HG03575 (cell line): ENCODE data around the gene ALG10.
A peak's percentile ranks its signal among the peaks of the same experiment; 100 is the strongest.
"Not testable (repeated sequence)": the region's sequence is repeated elsewhere in the genome, so short reads cannot be mapped to it uniquely, and the experiment has no call there.

ENCODE experiments used
- ATAC-seq: cut with Tn5 transposase; IDR thresholded peaks from one replicate; pipeline ENCODE4 v1.9.1; 2021; ENCODE audit not compliant: unreplicated experiment, insufficient number of reproducible peaks, low FRiP score; ENCODE audit errors: extremely low read depth

The ALG10 gene, protein sequence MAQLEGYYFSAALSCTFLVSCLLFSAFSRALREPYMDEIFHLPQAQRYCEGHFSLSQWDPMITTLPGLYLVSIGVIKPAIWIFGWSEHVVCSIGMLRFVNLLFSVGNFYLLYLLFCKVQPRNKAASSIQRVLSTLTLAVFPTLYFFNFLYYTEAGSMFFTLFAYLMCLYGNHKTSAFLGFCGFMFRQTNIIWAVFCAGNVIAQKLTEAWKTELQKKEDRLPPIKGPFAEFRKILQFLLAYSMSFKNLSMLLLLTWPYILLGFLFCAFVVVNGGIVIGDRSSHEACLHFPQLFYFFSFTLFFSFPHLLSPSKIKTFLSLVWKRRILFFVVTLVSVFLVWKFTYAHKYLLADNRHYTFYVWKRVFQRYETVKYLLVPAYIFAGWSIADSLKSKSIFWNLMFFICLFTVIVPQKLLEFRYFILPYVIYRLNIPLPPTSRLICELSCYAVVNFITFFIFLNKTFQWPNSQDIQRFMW

DNA sequence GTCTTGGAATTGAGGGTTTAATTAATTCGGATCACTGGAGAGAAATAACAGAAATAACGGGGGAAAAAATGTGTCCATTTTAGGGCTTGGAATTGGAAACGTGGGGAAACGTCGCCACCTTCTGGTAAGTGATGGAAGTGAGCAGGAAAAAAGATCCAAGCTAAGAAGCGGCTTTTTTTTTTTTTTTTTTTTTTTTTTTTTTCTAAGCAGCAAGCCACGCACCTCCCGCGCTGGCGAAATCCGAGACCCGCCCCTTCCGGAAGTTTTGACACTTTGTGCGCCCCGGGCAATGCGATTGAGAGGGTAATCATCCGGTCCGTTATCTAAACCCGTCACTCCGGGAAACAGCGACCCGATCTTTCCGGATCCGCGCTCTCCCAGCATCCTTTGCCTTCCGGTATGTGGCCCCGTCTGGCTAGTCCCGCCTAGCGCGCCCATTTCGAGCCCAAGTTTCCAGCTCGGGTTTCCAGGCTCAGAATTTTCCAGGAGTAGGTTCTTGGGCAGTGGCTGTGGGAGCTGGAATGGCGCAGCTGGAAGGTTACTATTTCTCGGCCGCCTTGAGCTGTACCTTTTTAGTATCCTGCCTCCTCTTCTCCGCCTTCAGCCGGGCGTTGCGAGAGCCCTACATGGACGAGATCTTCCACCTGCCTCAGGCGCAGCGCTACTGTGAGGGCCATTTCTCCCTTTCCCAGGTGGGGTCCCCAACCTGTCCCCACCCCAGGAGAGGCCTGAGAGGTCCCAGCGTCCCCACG lies at the start of gene ALG10:
ALG10 (plus strand) TSS at position 418 of the 752 bp plus-strand sequence; CDS start at position 522, 104 bp downstream.
- peak; percentile 97 for ATAC-seq

GRCh38 chr12:33972884-33973283 lies 49.4 kb upstream of the ALG10 start:
- ATAC-seq: not testable (repeated sequence)

GRCh38 chr12:33977887-33978286 lies 44.4 kb upstream of the ALG10 start:
- no peak for ATAC-seq

DNA sequence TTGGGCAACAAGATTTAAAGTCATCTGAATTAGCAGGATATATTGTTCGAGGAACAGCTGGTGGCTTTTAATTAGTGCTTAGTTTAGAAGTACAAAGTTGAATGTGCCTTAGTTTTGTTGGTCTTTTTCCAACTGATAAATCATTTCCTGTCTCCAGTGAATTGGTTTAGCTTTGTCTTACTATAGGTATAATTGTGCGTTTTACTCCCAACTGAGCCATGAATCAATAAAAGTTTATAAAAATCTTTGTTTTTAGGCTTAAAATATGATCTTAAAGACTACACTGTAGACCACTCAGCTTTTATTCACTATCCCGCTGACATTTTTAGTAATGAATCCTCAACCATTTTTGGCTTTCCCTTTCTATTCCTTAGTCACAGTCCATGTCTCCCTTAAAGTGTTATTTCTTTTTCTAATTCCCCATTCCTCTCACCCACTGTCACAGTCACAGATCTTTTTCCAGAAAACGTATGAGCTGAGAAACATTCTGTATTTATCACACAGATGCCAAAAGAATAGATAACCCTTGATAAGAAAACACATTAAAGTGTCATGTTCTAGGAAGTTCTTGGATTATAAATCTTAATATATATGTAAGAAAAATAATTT lies 34.0 kb upstream of the ALG10 start:
- ATAC-seq: no peak

GRCh38 chr12:33988913-33989312 lies 33.4 kb upstream of the ALG10 start:
- no peak for ATAC-seq

DNA sequence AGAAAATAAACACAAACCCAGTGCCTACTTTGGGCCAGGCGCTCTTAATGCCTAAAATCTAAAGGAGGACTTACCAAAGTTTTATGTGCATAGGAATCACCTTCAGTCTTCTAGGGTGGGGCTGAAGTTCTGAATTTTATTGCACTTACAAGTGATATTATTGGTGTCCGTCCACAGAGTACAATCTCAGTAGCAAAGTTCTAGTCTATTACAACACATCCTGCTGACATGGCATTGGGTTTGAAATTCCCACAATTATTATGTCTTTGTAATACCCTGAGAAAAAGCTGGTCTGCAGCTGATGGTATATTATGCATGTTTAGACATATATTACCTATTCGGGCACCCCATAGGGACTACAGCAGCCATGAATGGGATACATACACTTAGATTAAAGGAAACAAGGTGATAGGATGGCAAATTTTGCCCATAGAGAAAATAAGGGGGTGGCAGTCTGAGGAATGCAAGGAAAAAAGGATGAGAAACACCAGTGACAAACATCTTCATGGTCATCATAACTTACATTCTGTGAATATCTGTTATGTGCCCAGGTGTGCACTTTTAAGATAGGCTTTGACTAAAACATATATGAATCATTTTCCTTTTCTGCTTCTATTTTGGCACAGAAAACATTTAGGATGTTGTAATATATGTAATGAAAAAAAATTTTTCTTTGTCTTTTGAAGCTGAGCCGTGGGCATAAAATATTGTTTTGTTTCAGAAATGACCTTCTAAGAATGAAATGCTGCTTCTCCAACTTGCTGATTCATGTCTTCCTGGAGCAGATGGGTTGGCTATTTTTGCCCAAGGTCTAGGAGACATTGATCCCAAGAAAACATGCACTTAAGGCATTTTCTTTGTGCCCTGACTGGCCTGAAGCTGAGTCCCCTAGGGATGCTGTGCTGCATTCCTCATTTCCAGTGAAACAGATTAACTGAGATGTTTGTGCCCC lies 27.2 kb upstream of the ALG10 start:
- ATAC-seq: no peak

GRCh38 chr12:34008835-34009234 lies 13.5 kb upstream of the ALG10 start:
- ATAC-seq: not testable (repeated sequence)

- ATAC-seq: no peak
These were observed 5.9 kb upstream of the ALG10 start for GRCh38 chr12:34016361-34016760.

DNA sequence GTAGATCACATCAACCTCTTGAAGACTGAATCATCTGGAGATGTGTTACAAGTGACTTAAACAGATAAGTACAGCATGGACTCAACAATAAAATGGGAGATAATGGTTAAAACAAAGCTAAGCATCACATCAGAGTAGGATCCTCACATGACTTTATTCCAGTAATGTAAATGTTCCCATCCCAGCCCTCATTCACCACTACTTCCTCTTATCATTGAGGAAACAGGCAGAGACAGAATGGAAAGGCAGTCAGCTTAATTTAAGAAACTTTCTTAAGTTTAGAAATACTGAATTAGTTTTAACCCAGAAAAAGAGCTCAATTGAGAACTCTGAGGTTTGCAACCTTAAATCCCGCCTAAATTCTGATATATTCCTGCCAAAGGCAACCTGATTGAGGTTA lies 1.2 kb upstream of the ALG10 start:
- ATAC-seq: no peak

GRCh38 chr12:34027661-34028060 lies 5.4 kb downstream of the ALG10 start:
- ATAC-seq: not testable (repeated sequence)

DNA sequence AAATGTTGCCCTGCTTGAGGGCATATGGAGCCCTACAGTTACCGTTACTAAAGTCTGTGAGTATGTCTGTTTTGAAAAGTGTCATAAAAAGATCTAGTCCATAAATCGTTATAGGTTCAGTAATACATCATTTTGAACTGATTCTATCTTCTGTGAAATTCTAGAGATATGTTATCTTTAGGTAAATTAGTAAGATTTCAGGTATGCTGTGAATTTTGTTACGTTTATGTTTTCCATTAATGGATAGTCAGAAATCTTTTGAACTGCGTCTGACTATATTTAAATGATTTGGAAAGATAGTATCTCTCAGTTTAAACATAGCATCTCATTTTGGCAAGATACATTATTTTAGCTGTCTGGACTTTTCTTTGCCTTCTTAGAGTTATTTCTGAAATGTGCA lies 8.3 kb downstream of the ALG10 start:
- no peak for ATAC-seq

DNA sequence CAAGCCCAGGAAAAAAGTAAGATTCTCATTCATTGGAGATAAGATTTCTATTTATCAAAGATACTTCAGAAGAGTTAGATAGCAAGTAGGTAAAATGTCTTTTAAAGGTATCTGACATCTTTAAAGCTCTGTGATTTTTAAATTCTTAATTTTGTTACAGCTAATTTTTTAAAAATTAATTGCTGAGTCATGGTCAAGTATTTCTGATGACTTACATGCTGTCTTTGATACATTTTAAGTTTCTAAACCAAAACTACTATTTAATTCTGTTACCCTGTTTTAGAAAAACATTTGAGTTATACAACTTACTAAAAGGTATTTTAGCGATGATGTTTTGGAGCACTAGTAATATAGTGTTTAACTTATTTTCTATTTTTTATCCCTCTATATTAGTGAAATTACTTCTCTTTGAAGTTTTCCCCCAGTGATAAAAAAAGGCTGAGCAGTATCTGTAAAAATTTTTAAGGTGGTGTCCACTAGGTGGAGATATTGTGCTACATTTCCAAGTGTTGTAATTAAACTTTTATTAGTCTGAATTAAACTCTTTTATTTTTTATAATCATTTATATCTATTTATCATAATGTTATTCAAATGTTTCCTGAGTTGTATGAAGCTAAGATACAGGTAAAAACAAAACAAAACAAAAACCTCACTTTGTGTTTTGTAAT lies 11.5 kb downstream of the ALG10 start:
- no peak for ATAC-seq

DNA sequence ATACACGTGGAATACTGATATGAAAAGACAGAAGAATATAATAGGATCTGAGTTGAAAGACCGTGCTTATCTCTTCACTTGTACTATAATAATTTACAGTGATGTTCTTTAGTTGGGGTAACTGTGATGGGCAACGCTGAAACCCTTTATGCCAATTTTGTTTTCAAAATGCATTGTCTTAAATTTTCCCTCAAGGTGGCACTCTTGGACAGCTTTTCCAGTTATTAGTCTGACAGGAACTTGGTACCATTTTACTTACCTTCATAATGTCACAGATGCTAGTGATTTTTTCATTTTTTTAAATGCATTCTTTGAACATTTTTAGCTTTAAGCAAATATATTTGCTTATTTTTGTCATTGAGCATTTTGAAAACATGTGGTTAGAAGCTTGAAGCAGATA lies 16.1 kb downstream of the ALG10 start:
- not testable (repeated sequence) for ATAC-seq

DNA sequence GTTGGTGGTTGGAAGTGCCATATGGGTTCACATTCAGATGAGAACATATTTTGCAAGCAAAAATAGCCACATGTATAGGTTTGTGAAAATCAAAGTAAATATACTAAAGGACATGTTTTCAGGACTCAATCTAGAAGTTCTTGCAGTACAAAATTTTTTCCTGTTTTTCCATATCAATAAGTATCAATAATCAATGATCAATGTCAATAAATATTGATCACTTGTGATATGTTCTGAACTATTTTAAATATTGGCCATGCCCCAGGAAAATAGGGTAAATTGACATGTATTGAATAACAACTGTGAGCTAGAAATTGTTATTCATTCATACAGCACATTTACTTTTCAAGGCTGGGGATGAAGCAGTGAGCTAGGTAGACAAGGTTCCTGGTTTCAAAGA lies 24.3 kb downstream of the ALG10 start:
- no peak for ATAC-seq

GRCh38 chr12:34047855-34048254 lies 25.6 kb downstream of the ALG10 start:
- not testable (repeated sequence) for ATAC-seq

DNA sequence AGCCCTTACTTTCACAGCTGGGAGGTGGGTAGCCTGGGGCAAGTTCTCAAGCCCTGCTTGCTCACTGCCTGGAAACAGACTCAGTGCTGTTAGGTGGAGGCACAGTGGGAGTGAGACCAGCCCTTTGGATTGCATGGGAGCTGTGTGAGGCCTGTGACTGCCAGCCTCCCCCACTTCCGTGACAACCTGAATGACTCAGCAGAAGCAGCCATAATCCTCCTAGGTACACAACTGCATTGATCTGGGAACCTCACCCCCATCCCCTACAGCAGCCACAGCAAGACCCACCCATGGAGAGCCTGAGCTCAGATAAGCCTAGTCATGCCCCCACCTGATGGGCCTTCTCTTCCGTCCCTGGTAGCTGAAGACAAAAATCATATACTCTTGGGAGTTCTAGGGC lies 26.4 kb downstream of the ALG10 start:
- ATAC-seq: no peak

DNA sequence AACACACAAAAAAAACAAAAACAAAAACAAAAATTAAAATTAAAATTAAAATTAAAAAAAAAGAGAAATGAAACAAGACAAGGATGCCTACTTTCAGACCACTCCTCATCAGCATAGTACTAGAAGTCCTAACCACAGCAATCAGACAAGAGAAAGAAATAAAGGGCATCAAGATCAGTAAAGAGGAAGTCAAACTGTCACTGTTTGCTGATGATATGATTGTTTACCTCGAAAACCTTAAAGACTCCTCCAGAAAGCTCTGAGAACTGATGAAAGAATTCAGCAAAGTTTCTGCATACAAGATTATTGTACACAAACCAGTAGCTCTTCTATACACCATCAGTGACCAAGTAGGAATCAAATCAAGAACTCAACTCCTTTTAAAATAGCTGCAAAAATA lies 29.2 kb downstream of the ALG10 start:
- no peak for ATAC-seq

- ATAC-seq: no peak
These were observed 32.6 kb downstream of the ALG10 start for GRCh38 chr12:34054938-34055337.
